Measurements from ENCODE around the gene ZRANB1. TPM values are rescaled to one million over a fixed set of nuclear protein-coding genes. Genes with fewer than 3 reads are reported as not detected.
A peak's percentile ranks its signal among the peaks of the same experiment; 100 is the strongest.

Gene ZRANB1
- total and polyA plus RNA-seq, 2 donors: 17.6 to 53.0 TPM

DNA sequence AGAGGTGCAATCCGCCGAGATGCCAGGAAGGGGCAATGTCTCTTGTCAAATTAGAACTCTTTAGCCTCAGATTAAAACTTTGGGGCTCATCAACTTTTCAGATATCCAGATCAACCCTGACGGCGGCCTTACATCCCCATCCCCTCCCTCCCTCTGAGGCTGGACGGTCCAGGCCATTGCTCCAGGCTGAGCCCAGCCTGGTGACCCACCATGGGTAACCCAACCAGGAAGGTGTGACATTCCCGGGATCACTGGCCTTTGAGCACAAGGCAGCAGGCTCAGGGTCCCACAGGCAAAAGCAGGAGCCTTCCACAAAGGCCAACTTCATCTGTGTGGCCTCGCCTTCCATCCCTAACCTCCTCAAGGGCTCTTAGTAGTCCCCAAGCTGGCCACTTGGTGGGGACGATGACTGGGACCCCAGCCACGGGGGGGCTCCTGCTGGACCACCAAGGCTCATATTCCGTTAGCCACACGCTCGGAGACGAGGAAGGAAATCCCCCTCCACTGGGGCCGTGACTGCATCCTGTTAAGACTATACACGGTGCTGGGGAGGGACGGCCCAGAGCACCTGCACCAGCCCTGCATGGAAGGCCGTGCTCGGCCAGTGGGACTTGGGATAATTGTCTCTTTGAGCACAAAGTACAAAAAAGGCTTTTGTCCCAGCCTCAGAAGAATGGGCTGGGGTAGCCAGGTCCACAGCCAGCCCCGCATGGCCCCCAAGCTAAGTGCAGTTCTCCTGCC, 62.8 kb downstream of the ZRANB1 start:
- no peak for DNase-seq (ENCODE audit: extremely low spot score)
- H3K4me3 ChIP-seq (ENCODE audit: low read depth, low read length): no peak overlapping the region
- H3K4me1 ChIP-seq (ENCODE audit: insufficient read depth): no peaks in the 10 kb centered on the region
- no peak overlapping the region for H3K27ac ChIP-seq (ENCODE audit: low read depth)
- 92% methylated on average over 19 of the region's 19 CpGs for WGBS
- no peaks in the 10 kb centered on the region for H3K36me3 ChIP-seq (ENCODE audit: insufficient read depth)

DNA sequence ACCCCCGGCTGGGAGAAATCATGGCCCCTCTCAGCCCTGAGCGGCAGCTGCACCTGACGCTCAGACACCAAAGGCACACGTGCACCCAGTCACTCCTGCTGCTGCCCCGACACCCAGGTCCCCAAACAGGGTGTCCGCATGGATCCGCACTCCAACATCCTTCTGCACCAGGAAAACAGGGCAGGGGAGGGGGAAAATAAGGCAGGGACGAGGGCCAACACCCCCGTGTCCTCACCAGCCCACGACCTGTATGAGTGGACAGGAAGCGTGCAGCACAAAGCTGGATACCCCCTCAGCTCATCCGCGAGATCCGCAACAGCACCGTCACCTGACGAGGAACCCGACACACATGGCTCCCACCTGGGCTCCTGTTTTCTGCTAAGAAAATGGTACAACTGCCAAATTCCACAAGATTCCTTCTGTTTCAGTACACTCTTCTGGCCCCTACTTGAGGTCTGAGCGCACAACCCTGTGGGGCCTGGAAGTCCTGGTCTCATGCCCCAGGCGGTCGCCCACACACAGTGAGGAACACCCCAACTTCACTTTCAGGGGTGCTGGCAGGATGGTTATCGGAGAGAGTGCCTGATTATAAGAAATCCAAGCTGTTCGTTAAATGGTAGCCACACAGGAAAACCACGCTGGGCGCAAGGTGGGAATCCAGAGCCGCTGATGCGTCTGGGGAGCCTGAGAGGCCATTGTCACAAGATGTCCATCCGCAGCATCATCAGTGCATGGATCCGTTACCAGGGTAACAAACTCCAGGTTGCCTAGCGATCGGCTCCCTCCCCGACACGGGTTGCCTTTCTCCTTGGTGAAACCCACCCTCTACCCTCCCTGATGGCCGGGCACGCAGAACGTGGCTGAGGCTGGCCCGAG, 63.6 kb downstream of the ZRANB1 start:
- WGBS: 95% methylated on average over 36 of the region's 36 CpGs
- DNase-seq (ENCODE audit: extremely low spot score): no peak
- H3K27ac ChIP-seq (ENCODE audit: low read depth): no peak overlapping the region
- no peaks in the 10 kb centered on the region for H3K4me1 ChIP-seq (ENCODE audit: insufficient read depth)
- H3K36me3 ChIP-seq (ENCODE audit: insufficient read depth): no peaks in the 10 kb centered on the region
- no peak overlapping the region for H3K4me3 ChIP-seq (ENCODE audit: low read depth, low read length)

- 92% methylated on average over 9 of the region's 9 CpGs for WGBS
- no peak overlapping the region for H3K27ac ChIP-seq (ENCODE audit: low read depth)
- H3K36me3 ChIP-seq (ENCODE audit: insufficient read depth): no peaks in the 10 kb centered on the region
These were observed 64.3 kb downstream of the ZRANB1 start for GRCh38 chr10:125006188-125006680.

DNA sequence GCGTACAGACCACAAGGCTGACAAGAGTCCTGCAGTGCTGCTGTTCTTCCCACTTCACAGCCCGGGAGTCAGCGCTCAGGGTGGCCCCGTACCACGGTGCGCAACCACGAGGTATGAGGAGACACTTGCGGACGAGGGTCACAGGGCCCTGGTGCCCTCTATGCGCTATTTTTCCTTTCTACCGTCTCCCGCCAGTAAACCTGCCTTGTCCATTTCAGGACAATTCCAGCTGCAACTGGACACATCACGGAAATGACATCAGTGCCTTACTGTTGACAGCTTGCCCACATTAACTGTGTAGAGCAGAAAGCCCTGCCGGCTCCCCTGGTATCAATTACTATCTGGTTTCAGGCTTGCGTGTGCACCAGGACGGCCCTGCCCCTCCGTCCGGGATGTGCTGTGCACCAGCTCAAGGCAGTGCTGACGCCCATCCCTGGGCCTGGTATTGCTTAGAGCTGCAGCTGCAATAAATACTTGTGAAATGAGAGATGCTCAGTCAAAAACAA, 65.1 kb downstream of the ZRANB1 start:
- no peaks in the 10 kb centered on the region for H3K4me1 ChIP-seq (ENCODE audit: insufficient read depth)
- H3K36me3 ChIP-seq (ENCODE audit: insufficient read depth): no peaks in the 10 kb centered on the region
- H3K4me3 ChIP-seq (ENCODE audit: low read depth, low read length): no peak overlapping the region
- no peak for DNase-seq (ENCODE audit: extremely low spot score)
- no peak overlapping the region for H3K27ac ChIP-seq (ENCODE audit: low read depth)
- WGBS: 75% methylated on average over 19 of the region's 19 CpGs

More at GRCh38 chr10:125006188-125006680, 64.3 kb downstream of the ZRANB1 start:
- Histone ChIP-seq H3K4me1 (ENCODE audit: insufficient read depth) (no peaks in the 10 kb centered on the region), H3K4me3 (ENCODE audit: low read depth, low read length) (no peak overlapping the region)
- no peak for DNase-seq (ENCODE audit: extremely low spot score)

- WGBS: 93% methylated on average over 6 of the region's 6 CpGs
- no peak for DNase-seq (ENCODE audit: extremely low spot score)
- H3K4me1 ChIP-seq (ENCODE audit: insufficient read depth): no peaks in the 10 kb centered on the region
- H3K4me3 ChIP-seq (ENCODE audit: low read depth, low read length): no peak overlapping the region
- no peak overlapping the region for H3K27ac ChIP-seq (ENCODE audit: low read depth)
- no peaks in the 10 kb centered on the region for H3K36me3 ChIP-seq (ENCODE audit: insufficient read depth)
These were observed 65.5 kb downstream of the ZRANB1 start for GRCh38 chr10:125007436-125007835.

DNA sequence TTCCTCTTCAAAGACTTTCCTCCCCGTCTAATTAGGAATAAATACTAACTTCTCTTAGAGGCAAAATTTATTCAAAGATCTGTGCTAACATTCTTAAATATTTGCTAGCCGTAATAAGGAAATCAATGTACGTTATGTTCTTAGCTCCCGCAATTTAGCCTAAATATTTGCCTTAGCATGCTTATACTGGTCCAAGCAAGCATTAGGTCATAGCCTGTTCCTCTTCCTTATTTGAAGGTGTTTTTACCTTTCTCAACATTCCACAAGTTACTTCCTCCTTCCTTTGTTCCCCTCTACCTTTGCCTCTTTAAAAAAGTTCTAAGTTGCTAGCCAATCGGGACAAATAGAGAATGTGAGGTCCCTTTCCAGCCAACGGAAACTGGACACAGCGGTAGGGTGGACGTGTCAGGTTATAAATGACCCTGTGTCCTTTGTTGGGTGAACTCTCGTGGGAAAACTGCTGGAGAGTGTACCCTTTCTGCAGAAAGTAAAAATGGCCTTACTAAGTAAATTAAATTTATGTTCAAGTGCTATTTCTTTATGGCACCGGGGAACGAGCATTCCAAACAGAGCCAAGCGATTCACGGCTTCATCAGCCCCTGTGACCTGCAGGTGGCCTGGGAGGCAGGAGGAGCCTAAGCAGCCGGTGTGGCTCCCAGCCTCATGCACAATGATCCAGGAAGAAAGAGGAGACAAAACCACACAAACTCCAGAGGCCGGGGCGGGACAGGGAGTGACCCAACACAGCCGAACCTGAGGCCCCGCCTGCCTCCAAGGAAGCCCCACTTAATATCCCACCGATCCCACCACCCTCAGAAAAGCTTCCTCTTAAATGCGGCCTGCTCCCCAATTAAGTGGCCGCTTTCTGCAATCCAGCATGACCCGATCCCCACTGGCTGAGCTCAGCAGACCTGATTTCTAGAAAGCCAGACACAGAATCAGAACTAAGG, 67.0 kb downstream of the ZRANB1 start:
- Histone ChIP-seq H3K4me3 (ENCODE audit: low read depth, low read length) (no peak overlapping the region), H3K4me1 (ENCODE audit: insufficient read depth) (no peaks in the 10 kb centered on the region)
- no peak for DNase-seq (ENCODE audit: extremely low spot score)

DNA sequence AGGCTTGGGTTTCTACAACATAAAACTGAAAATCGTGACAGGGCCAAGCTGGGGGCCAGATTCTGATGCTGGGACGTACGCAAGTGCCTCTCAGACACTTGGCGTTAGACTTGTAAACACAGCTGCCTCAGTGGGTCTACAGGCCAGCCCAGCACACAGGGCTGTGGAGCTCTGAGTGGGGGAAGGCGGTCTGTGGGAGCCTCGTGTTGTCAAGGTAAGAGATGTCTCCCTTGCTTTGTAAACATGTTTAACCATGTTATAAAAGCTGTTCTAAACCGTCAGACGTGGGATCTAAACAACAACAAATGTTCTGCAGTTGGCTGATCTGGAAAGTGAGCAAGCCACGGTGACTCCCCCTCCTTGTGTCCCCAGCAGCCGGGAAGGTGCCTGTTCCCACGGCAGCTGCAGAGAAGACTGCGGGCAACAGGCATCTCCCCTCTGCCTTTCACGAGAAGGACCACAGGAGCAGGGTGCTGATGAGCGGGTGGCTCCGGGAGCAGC, 67.8 kb downstream of the ZRANB1 start:
- Histone ChIP-seq H3K36me3 (ENCODE audit: insufficient read depth) (no peaks in the 10 kb centered on the region), H3K4me3 (ENCODE audit: low read depth, low read length) (no peak overlapping the region), H3K4me1 (ENCODE audit: insufficient read depth) (no peaks in the 10 kb centered on the region), H3K27ac (ENCODE audit: low read depth) (peak overlapping the region; percentile 70)
- no peak for DNase-seq (ENCODE audit: extremely low spot score)
- 66% methylated on average over 15 of the region's 15 CpGs for WGBS

More for the DNA sequence above, 67.0 kb downstream of the ZRANB1 start:
- peak overlapping the region; percentile 66 for H3K27ac ChIP-seq (ENCODE audit: low read depth)
- 78% methylated on average over 22 of the region's 22 CpGs for WGBS
- H3K36me3 ChIP-seq (ENCODE audit: insufficient read depth): no peaks in the 10 kb centered on the region

GRCh38 chr10:125010362-125010761, 68.4 kb downstream of the ZRANB1 start:
- WGBS: 91% methylated on average over 5 of the region's 5 CpGs
- Histone ChIP-seq H3K36me3 (ENCODE audit: insufficient read depth) (no peaks in the 10 kb centered on the region), H3K4me1 (ENCODE audit: insufficient read depth) (no peaks in the 10 kb centered on the region), H3K4me3 (ENCODE audit: low read depth, low read length) (no peak overlapping the region), H3K27ac (ENCODE audit: low read depth) (no peak overlapping the region)
- no peak for DNase-seq (ENCODE audit: extremely low spot score)

DNA sequence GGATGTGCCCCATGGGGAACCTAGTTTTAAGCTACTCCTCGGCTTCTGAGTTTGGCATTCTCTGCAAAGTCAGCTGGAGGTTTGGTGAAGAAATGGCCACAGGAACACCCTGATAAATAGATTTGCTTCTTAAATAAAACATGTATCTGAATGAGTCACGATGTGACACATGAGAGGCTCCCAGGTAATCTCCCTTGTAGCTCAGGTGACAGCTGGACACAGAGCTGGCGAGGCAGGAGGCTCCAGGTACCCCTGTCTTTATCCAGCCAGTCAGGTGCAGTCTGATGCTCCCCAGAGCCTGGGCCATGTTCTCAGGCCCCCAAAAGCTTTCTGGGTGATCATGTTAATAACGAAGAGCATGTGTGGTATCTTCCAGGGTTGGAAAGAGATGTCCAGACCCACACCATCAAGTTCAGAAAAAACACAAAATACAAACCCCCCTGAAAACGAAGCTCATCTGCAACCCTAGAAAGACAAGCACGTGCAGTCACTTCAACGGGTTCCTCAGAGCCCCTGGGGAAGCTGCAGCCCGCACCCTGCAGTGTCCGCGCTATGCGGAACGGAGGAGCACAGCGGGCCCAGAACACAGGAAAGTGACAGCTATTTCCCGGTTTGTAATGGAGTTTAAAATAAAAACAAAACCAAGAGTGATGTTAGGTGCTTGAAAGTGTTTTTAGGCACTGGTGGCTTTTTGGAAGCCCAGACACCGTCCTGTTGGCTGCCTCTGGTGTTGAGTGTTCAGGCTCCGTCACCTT, 69.4 kb downstream of the ZRANB1 start:
- H3K4me1 ChIP-seq (ENCODE audit: insufficient read depth): no peaks in the 10 kb centered on the region
- H3K4me3 ChIP-seq (ENCODE audit: low read depth, low read length): no peak overlapping the region
- 88% methylated on average over 16 of the region's 16 CpGs for WGBS
- no peaks in the 10 kb centered on the region for H3K36me3 ChIP-seq (ENCODE audit: insufficient read depth)
- no peak for DNase-seq (ENCODE audit: extremely low spot score)
- peak overlapping the region; percentile 42 for H3K27ac ChIP-seq (ENCODE audit: low read depth)

- no peak for DNase-seq (ENCODE audit: extremely low spot score)
- no peak overlapping the region for H3K27ac ChIP-seq (ENCODE audit: low read depth)
- no peaks in the 10 kb centered on the region for H3K36me3 ChIP-seq (ENCODE audit: insufficient read depth)
- no peak overlapping the region for H3K4me3 ChIP-seq (ENCODE audit: low read depth, low read length)
- 86% methylated on average over 27 of the region's 27 CpGs for WGBS
- H3K4me1 ChIP-seq (ENCODE audit: insufficient read depth): no peaks in the 10 kb centered on the region
These were observed 70.2 kb downstream of the ZRANB1 start for GRCh38 chr10:125011926-125012705.

GRCh38 chr10:125012851-125013528, 71.1 kb downstream of the ZRANB1 start:
- WGBS: 92% methylated on average over 15 of the region's 15 CpGs

More at GRCh38 chr10:125012851-125013528, 71.1 kb downstream of the ZRANB1 start:
- no peak for DNase-seq (ENCODE audit: extremely low spot score)
- H3K27ac ChIP-seq (ENCODE audit: low read depth): no peak overlapping the region
- no peaks in the 10 kb centered on the region for H3K36me3 ChIP-seq (ENCODE audit: insufficient read depth)
- H3K4me1 ChIP-seq (ENCODE audit: insufficient read depth): no peaks in the 10 kb centered on the region
- H3K4me3 ChIP-seq (ENCODE audit: low read depth, low read length): no peak overlapping the region

Data from urinary bladder (tissue), 4 donors.